B cell (primary cell): Measurements from ENCODE around the gene EEPD1.

Source experiments
- CTCF ChIP-seq: fragments of 200-600 bp; IDR thresholded peaks from one replicate; pipeline ENCODE4 v1.8.0; 2022; ENCODE audit warnings: antibody characterized with exemption, mild to moderate bottlenecking
- EZH2 ChIP-seq: IDR thresholded peaks from 2 replicates; pipeline ENCODE4 v1.6.1; 2012; ENCODE audit warnings: borderline replicate concordance, low read depth, mild to moderate bottlenecking, moderate library complexity, low read length; ENCODE audit not compliant: insufficient read depth, poor library complexity, severe bottlenecking

- TF ChIP-seq CTCF (no peak), EZH2 (no peak)
These were observed 108.1 kb downstream of the EEPD1 start for GRCh38 chr7:36261019-36261754.
